Neural cell (in vitro differentiated cells): ENCODE measurements around the gene ANKRD55. TPM values are rescaled to one million over a fixed set of nuclear protein-coding genes. Genes with fewer than 3 reads are reported as not detected.

ENCODE experiments used
- H2AFZ ChIP-seq: fragments of 200-600, 300-800 bp; sonication (generic), shearing (Covaris generic); 2 replicates; pipeline ENCODE4 v1.6.0; 2014; ENCODE audit warnings: low read depth, mild to moderate bottlenecking, antibody characterized with exemption, low read length, moderate library complexity
- H3F3A ChIP-seq: fragments of 200-600 bp; shearing (Covaris generic); 2 replicates; pipeline ENCODE4 v1.6.1; 2016; ENCODE audit warnings: mild to moderate bottlenecking, moderate library complexity, mixed read lengths, antibody characterized with exemption, low read length; ENCODE audit not compliant: insufficient read depth, poor library complexity, severe bottlenecking
- H3K27ac ChIP-seq: fragments of 200-600, 300-800 bp; sonication (generic), shearing (Covaris generic); 2 replicates; pipeline ENCODE4 v1.5.1; 2014; ENCODE audit warnings: mild to moderate bottlenecking, low read length, moderate library complexity
- H3K27me3 ChIP-seq: fragments of 300-800, 200-600 bp; sonication (generic), shearing (Covaris generic); 2 replicates; pipeline ENCODE4 v1.6.0; 2014; ENCODE audit warnings: mild to moderate bottlenecking, low read depth, low read length, moderate library complexity; ENCODE audit not compliant: insufficient read depth
- H3K36me3 ChIP-seq: fragments of 300-800, 200-600 bp; sonication (generic), shearing (Covaris generic); 2 replicates; pipeline ENCODE4 v1.5.1; 2014; ENCODE audit warnings: mild to moderate bottlenecking, antibody characterized with exemption, low read length, moderate library complexity; ENCODE audit not compliant: insufficient read depth
- H3K4me2 ChIP-seq: fragments of 300-800, 200-600 bp; sonication (generic), shearing (Covaris generic); 2 replicates; pipeline ENCODE4 v1.6.0; 2014; ENCODE audit warnings: mild to moderate bottlenecking, low read length
- H3K4me3 ChIP-seq: fragments of 300-800, 200-600 bp; sonication (generic), shearing (Covaris generic); 2 replicates; pipeline ENCODE4 v1.5.1; 2014; ENCODE audit warnings: mild to moderate bottlenecking, low read length, moderate library complexity
- H3K79me2 ChIP-seq: fragments of 200-600 bp; shearing (Covaris generic); replicated peaks from 2 replicates; pipeline ENCODE4 v1.6.0; 2014; ENCODE audit warnings: mild to moderate bottlenecking, low read length, moderate library complexity; ENCODE audit not compliant: insufficient read depth
- H3K9ac ChIP-seq: fragments of 300-800, 200-600 bp; sonication (generic), shearing (Covaris generic); 2 replicates; pipeline ENCODE4 v1.6.1; 2016; ENCODE audit warnings: mild to moderate bottlenecking, low read length, mixed read lengths
- H3K9me2 ChIP-seq: fragments of 200-600 bp; shearing (Covaris generic); 2 replicates; pipeline ENCODE4 v1.6.1; 2016; ENCODE audit warnings: mild to moderate bottlenecking, low read length, mixed read lengths; ENCODE audit not compliant: insufficient read depth
- H3K9me3 ChIP-seq: fragments of 200-600, 300-800 bp; sonication (generic), shearing (Covaris generic); 2 replicates; pipeline ENCODE4 v1.6.1; 2016; ENCODE audit warnings: mild to moderate bottlenecking, mixed run types, low read length, moderate library complexity, mixed read lengths
- H4K20me1 ChIP-seq: fragments of 200-600 bp; shearing (Covaris generic); 2 replicates; pipeline ENCODE4 v1.6.1; 2016; ENCODE audit warnings: mild to moderate bottlenecking, mixed run types; ENCODE audit not compliant: insufficient read depth
- CTCF ChIP-seq: fragments of 450-650 bp; IDR thresholded peaks from 2 replicates; pipeline ENCODE4 v1.5.1; 2014; ENCODE audit warnings: antibody characterized with exemption, mild to moderate bottlenecking, moderate library complexity; ENCODE audit not compliant: poor library complexity, severe bottlenecking
- EP300 ChIP-seq: fragments of 450-650 bp; conservative IDR thresholded peaks from 2 replicates; pipeline ENCODE4 v1.6.1; 2014; ENCODE audit warnings: antibody characterized with exemption, mild to moderate bottlenecking, moderate library complexity; ENCODE audit not compliant: poor library complexity, severe bottlenecking
- EZH2 ChIP-seq: fragments of 200-600, 300-800 bp; shearing (Covaris generic), sonication (generic); IDR thresholded peaks from 2 replicates; pipeline ENCODE4 v1.6.1; 2014; ENCODE audit warnings: antibody characterized with exemption, low read length, borderline replicate concordance, mild to moderate bottlenecking; ENCODE audit not compliant: insufficient read depth, poor library complexity, severe bottlenecking
- MXI1 ChIP-seq: fragments of 450-650 bp; conservative IDR thresholded peaks from 2 replicates; pipeline ENCODE4 v1.6.1; 2014; ENCODE audit warnings: antibody characterized with exemption, mild to moderate bottlenecking; ENCODE audit not compliant: poor library complexity, severe bottlenecking
- POLR2AphosphoS5 ChIP-seq: IDR thresholded peaks from 2 replicates; pipeline ENCODE4 v1.6.1; 2012
- RAD21 ChIP-seq: fragments of 450-650 bp; conservative IDR thresholded peaks from 2 replicates; pipeline ENCODE4 v1.6.1; 2014; ENCODE audit warnings: antibody characterized with exemption, mild to moderate bottlenecking, moderate library complexity
- REST ChIP-seq: IDR thresholded peaks from 2 replicates; pipeline ENCODE4 v1.6.1; 2012; ENCODE audit warnings: borderline replicate concordance
- SMC3 ChIP-seq: fragments of 450-650 bp; conservative IDR thresholded peaks from 2 replicates; pipeline ENCODE4 v1.6.1; 2014; ENCODE audit warnings: antibody characterized with exemption, mild to moderate bottlenecking, moderate library complexity; ENCODE audit not compliant: poor library complexity
- TAF1 ChIP-seq: IDR thresholded peaks from 2 replicates; pipeline ENCODE4 v1.6.1; 2012; ENCODE audit warnings: low read depth
- polyA plus RNA-seq: library from polyadenylated mRNA; depleted of rRNA; stranded (reverse); fragments of >200 nt; gene quantifications from 2 replicates; pipeline ENCODE4 v1.2.3, GENCODE V29; 2014
- small RNA-seq, 3 experiments: library from RNA; depleted of rRNA; stranded (forward); fragments of <200 nt; gene quantifications; one replicate each; pipeline ENCODE3, GENCODE V24; 2012

ANKRD55 gene
- polyA plus RNA-seq, 1 donor from 2014 or later = 49.8 TPM

GRCh38 chr5:56050551-56051255 lies 182.4 kb downstream of the ANKRD55 start:
- Histone ChIP-seq H3K79me2 (no peaks in the 10 kb centered on the region), H3K9me3 (no peaks in the 10 kb centered on the region), H3K4me2 (no peak overlapping the region), H3F3A (no peaks in the 10 kb centered on the region), H3K4me3 (no peak overlapping the region), H3K27me3 (no peaks in the 10 kb centered on the region), H3K9me2 (no peaks in the 10 kb centered on the region), H3K27ac (no peak overlapping the region), H3K9ac (no peak overlapping the region), H2AFZ (no peak overlapping the region), H4K20me1 (no peaks in the 10 kb centered on the region), H3K36me3 (no peaks in the 10 kb centered on the region)
- TF ChIP-seq EP300 (no peak), RAD21 (no peak), TAF1 (no peak), EZH2 (no peak), SMC3 (no peak), POLR2AphosphoS5 (no peak), MXI1 (no peak), REST (no peak), CTCF (no peak)

Small RNAs within 50 kb of the gene (small RNA-seq; reads per million reads assigned to genes)
- gene RNA5SP184 = 0 to 1.2 (median 0.08) reads per million in 3 experiments
- 0.13 to 1.4 (median 0.94) reads per million in 3 experiments for gene RNA5SP185
- gene RNU6-299P = 0 to 0.08 (median 0.03) reads per million in 3 experiments

Other genes starting within 250 kb of the ANKRD55 start
- 18.3 and 19.7 TPM in 2 replicates for gene IL6ST, start 238.4 kb downstream of the ANKRD55 start, polyA plus RNA-seq